ENCODE measurements around the gene EML1. TPM values are rescaled to one million over a fixed set of nuclear protein-coding genes. Genes with fewer than 3 reads are reported as not detected.

Gene EML1
- total and polyA plus RNA-seq, 7 donors: 3.9 to 148 (median 91.5) TPM

GRCh38 chr14:99982537-99983250 is 189.5 kb downstream of the EML1 start:
- Histone ChIP-seq H3K27ac (no peak overlapping the region), H3K4me1 (peaks cover 0 to 4% (median 0%) of the 10 kb centered on the region in 4 donors), H3K4me3 (no peak overlapping the region), H3K9me3 (no peaks in the 10 kb centered on the region), H3K36me3 (no peaks in the 10 kb centered on the region), H3K27me3 (no peaks in the 10 kb centered on the region)
- intact Hi-C loops (cut with DNase I): loop anchor here (1.0 to 10.0 kb wide), 3 partner anchors 126 to 392 kb away; partner anchors contain the start of gene WDR25
- TF ChIP-seq POLR2A (IDR thresholded peaks at IDR 0.05): no peak
- TF ChIP-seq POLR2AphosphoS5 (IDR thresholded peaks at IDR 0.05): no peak
- TF ChIP-seq EP300 (IDR thresholded peaks at IDR 0.05): no peak
- TF ChIP-seq CTCF (IDR thresholded peaks at IDR 0.05): peak; percentile 86 to 94 (median 90)
- DNase-seq: no peak
- WGBS, 2 donors: 7 to 29% methylated on average over 5 of the region's 5 CpGs

- DNase-seq: no peak
- no peak overlapping the region for H3K27ac ChIP-seq
- no peaks in the 10 kb centered on the region for H3K27me3 ChIP-seq
- H3K9me3 ChIP-seq: no peaks in the 10 kb centered on the region
- peaks cover 0 to 4% (median 0%) of the 10 kb centered on the region in 4 donors for H3K4me1 ChIP-seq
- WGBS, 2 donors: 31 to 64% methylated on average over 4 of the region's 4 CpGs
- TF ChIP-seq POLR2AphosphoS5 (IDR thresholded peaks at IDR 0.05) (no peak), POLR2A (IDR thresholded peaks at IDR 0.05) (no peak), EP300 (IDR thresholded peaks at IDR 0.05) (no peak), CTCF (IDR thresholded peaks at IDR 0.05) (no peak)
- H3K36me3 ChIP-seq: no peaks in the 10 kb centered on the region
- no peak overlapping the region for H3K4me3 ChIP-seq
- intact Hi-C loops (cut with DNase I): loop anchor here (1.0 to 10.0 kb wide), 2 partner anchors 209 to 391 kb away; partner anchors contain the start of gene WDR25
Observed at GRCh38 chr14:99983251-99984015, 190.2 kb downstream of the EML1 start.

GRCh38 chr14:99984036-99984435 is 190.8 kb downstream of the EML1 start:
- peaks cover 0 to 4% (median 0%) of the 10 kb centered on the region in 4 donors for H3K4me1 ChIP-seq

GRCh38 chr14:99986396-99986795 is 193.2 kb downstream of the EML1 start:
- Histone ChIP-seq H3K36me3 (no peaks in the 10 kb centered on the region), H3K27me3 (no peaks in the 10 kb centered on the region), H3K9me3 (no peaks in the 10 kb centered on the region), H3K27ac (no peak overlapping the region), H3K4me1 (peaks cover 0 to 4% (median 0%) of the 10 kb centered on the region in 4 donors), H3K4me3 (no peak overlapping the region)
- WGBS, 2 donors: 92 to 94% methylated on average over 2 of the region's 2 CpGs
- intact Hi-C loops (cut with DNase I): loop anchor here (10.0 kb wide), 1 partner anchor 388 kb away; the partner anchor contains the start of gene WDR25
- DNase-seq: no peak
- TF ChIP-seq POLR2AphosphoS5 (IDR thresholded peaks at IDR 0.05): no peak
- TF ChIP-seq EP300 (IDR thresholded peaks at IDR 0.05): no peak
- no peak for TF ChIP-seq POLR2A (IDR thresholded peaks at IDR 0.05)
- no peak for TF ChIP-seq CTCF (IDR thresholded peaks at IDR 0.05)

More at GRCh38 chr14:99984036-99984435, 190.8 kb downstream of the EML1 start:
- H3K4me3 ChIP-seq: no peak overlapping the region
- no peaks in the 10 kb centered on the region for H3K27me3 ChIP-seq
- intact Hi-C loops (cut with DNase I): loop anchor here (10.0 kb wide), 1 partner anchor 391 kb away; the partner anchor contains the start of gene WDR25
- DNase-seq: no peak
- no peaks in the 10 kb centered on the region for H3K36me3 ChIP-seq
- no peak overlapping the region for H3K27ac ChIP-seq
- TF ChIP-seq CTCF (IDR thresholded peaks at IDR 0.05): no peak
- TF ChIP-seq POLR2AphosphoS5 (IDR thresholded peaks at IDR 0.05): no peak
- TF ChIP-seq POLR2A (IDR thresholded peaks at IDR 0.05): no peak
- TF ChIP-seq EP300 (IDR thresholded peaks at IDR 0.05): no peak
- no peaks in the 10 kb centered on the region for H3K9me3 ChIP-seq
- WGBS, 2 donors: 22 to 62% methylated on average over 3 of the region's 3 CpGs
